ENCODE measurements around the gene VPS4B.

VPS4B gene

DNA sequence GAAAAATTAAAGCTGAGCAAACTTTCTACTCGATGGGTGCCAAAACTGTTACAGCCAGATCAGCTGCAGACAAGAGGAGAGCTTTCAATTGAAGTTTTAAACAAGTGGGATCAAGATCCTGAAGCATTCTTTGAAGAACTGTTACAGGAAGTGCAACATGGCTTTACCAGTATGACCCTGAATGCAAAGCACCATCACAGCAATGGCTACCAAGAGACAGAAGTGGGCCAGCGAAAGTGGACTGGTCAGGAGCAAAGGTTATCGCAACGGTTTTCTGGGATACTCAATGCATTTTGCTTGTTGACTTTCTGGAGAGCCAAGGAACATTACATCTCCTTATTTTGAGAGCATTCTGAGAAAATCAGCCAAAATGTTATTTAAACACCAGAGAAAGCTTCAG, 45.4 kb upstream of the VPS4B start:
- Histone ChIP-seq H3K36me3 (ENCODE audit: insufficient read depth, low read length) (no peaks in the 10 kb centered on the region), H3K4me2 (ENCODE audit: low read length) (no peak overlapping the region), H3F3A (ENCODE audit: insufficient read depth, low read length) (no peaks in the 10 kb centered on the region), H2AFZ (ENCODE audit: low read length) (no peak overlapping the region), H3K27ac (ENCODE audit: low read depth, low read length, poor library complexity, severe bottlenecking) (no peak overlapping the region), H3K4me3 (ENCODE audit: low read depth, low read length, poor library complexity, severe bottlenecking) (no peak overlapping the region), H3K9me3 (ENCODE audit: low read length) (no peaks in the 10 kb centered on the region), H3K4me1 (ENCODE audit: insufficient read depth, low read length, severe bottlenecking) (no peaks in the 10 kb centered on the region), H3K9ac (ENCODE audit: low read length) (no peak overlapping the region), H3K27me3 (ENCODE audit: insufficient read depth, low read length) (no peaks in the 10 kb centered on the region), H3K79me2 (ENCODE audit: insufficient read depth, low read length) (no peaks in the 10 kb centered on the region), H4K20me1 (ENCODE audit: insufficient read depth, low read length) (no peaks in the 10 kb centered on the region), H3K9me2 (ENCODE audit: low read depth, low read length) (no peaks in the 10 kb centered on the region)
- no peak for TF ChIP-seq EZH2 (IDR thresholded peaks at IDR 0.05; ENCODE audit: borderline replicate concordance, low read length)
- TF ChIP-seq, protein P1, sequence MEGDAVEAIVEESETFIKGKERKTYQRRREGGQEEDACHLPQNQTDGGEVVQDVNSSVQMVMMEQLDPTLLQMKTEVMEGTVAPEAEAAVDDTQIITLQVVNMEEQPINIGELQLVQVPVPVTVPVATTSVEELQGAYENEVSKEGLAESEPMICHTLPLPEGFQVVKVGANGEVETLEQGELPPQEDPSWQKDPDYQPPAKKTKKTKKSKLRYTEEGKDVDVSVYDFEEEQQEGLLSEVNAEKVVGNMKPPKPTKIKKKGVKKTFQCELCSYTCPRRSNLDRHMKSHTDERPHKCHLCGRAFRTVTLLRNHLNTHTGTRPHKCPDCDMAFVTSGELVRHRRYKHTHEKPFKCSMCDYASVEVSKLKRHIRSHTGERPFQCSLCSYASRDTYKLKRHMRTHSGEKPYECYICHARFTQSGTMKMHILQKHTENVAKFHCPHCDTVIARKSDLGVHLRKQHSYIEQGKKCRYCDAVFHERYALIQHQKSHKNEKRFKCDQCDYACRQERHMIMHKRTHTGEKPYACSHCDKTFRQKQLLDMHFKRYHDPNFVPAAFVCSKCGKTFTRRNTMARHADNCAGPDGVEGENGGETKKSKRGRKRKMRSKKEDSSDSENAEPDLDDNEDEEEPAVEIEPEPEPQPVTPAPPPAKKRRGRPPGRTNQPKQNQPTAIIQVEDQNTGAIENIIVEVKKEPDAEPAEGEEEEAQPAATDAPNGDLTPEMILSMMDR (IDR thresholded peaks at IDR 0.05; ENCODE audit: low read length), result no peak

DNA sequence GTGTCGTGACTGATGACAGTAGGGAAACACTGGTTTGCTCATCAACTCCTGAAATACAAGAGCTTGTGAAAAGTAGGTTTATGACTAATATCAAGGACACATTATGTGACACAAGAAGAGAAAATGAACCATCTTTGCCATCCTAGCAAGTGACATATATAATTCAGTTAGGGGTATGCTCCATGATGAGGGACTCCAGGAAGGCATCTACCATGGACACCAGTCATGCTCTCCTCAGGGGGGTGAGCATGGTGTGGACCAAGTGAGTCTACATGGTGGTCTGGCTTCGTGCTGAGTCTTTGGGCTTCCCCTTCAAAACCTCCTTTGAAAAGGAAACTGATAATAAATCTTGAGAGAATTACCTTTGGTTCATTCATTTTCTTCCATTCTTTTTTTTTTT, 42.8 kb upstream of the VPS4B start:
- Histone ChIP-seq H3K4me2 (ENCODE audit: low read length) (no peak overlapping the region), H4K20me1 (ENCODE audit: insufficient read depth, low read length) (no peaks in the 10 kb centered on the region), H3F3A (ENCODE audit: insufficient read depth, low read length) (no peaks in the 10 kb centered on the region), H3K4me3 (ENCODE audit: low read depth, low read length, poor library complexity, severe bottlenecking) (no peak overlapping the region), H3K4me1 (ENCODE audit: insufficient read depth, low read length, severe bottlenecking) (no peaks in the 10 kb centered on the region), H3K9me3 (ENCODE audit: low read length) (no peaks in the 10 kb centered on the region), H3K9ac (ENCODE audit: low read length) (no peak overlapping the region), H3K9me2 (ENCODE audit: low read depth, low read length) (no peaks in the 10 kb centered on the region), H3K27ac (ENCODE audit: low read depth, low read length, poor library complexity, severe bottlenecking) (no peak overlapping the region), H3K36me3 (ENCODE audit: insufficient read depth, low read length) (no peaks in the 10 kb centered on the region), H3K79me2 (ENCODE audit: insufficient read depth, low read length) (no peaks in the 10 kb centered on the region), H2AFZ (ENCODE audit: low read length) (no peak overlapping the region), H3K27me3 (ENCODE audit: insufficient read depth, low read length) (no peaks in the 10 kb centered on the region)
- no peak for TF ChIP-seq EZH2 (IDR thresholded peaks at IDR 0.05; ENCODE audit: borderline replicate concordance, low read length)
- TF ChIP-seq, protein P1 (IDR thresholded peaks at IDR 0.05; ENCODE audit: low read length), result no peak

DNA sequence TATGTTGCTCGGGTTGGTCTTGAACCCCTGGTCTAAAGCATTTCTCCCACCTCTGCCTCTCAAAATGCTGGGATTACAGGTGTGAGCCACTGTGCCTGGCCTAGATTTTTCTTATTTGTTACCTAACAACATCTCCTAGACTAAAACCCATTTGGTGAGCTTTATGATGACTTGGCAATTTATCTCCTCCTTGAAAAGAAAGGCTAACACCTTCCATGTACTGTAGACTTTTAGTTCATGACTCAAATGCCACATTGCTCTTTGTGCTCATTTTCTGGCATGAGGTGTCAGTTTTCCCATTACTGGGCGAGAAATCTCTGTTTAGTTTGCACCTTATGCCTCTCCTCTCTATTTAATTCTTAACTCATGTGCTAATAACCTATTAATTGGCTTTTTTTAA, 42.2 kb upstream of the VPS4B start:
- H3K4me2 ChIP-seq (ENCODE audit: low read length), result no peak overlapping the region

More for the DNA sequence above, 42.2 kb upstream of the VPS4B start:
- Histone ChIP-seq H3K79me2 (ENCODE audit: insufficient read depth, low read length) (no peaks in the 10 kb centered on the region), H3K9me2 (ENCODE audit: low read depth, low read length) (no peaks in the 10 kb centered on the region), H2AFZ (ENCODE audit: low read length) (no peak overlapping the region), H3K36me3 (ENCODE audit: insufficient read depth, low read length) (no peaks in the 10 kb centered on the region), H3K9ac (ENCODE audit: low read length) (no peak overlapping the region), H3K4me3 (ENCODE audit: low read depth, low read length, poor library complexity, severe bottlenecking) (no peak overlapping the region), H3K27me3 (ENCODE audit: insufficient read depth, low read length) (no peaks in the 10 kb centered on the region), H3F3A (ENCODE audit: insufficient read depth, low read length) (no peaks in the 10 kb centered on the region), H3K27ac (ENCODE audit: low read depth, low read length, poor library complexity, severe bottlenecking) (no peak overlapping the region), H3K9me3 (ENCODE audit: low read length) (no peaks in the 10 kb centered on the region), H4K20me1 (ENCODE audit: insufficient read depth, low read length) (no peaks in the 10 kb centered on the region), H3K4me1 (ENCODE audit: insufficient read depth, low read length, severe bottlenecking) (no peaks in the 10 kb centered on the region)
- TF ChIP-seq EZH2 (IDR thresholded peaks at IDR 0.05; ENCODE audit: borderline replicate concordance, low read length), result no peak
- TF ChIP-seq, protein P1 (IDR thresholded peaks at IDR 0.05; ENCODE audit: low read length), result no peak
